Kidney epithelial cell (primary cell): ENCODE measurements around the gene SCGB1D1. TPM values are rescaled to one million over a fixed set of nuclear protein-coding genes. Genes with fewer than 3 reads are reported as not detected.

Experiments
- DNase-seq: peaks from one replicate; pipeline ENCODE4 v3.0.0-alpha.2; 2010; ENCODE audit warnings: low read depth
- H3K27me3 ChIP-seq: 2 replicates; pipeline ENCODE4 v1.6.0; 2011; ENCODE audit warnings: low read length; ENCODE audit not compliant: control insufficient read depth, insufficient read depth
- H3K36me3 ChIP-seq: 2 replicates; pipeline ENCODE4 v1.5.1; 2011; ENCODE audit warnings: low read length; ENCODE audit not compliant: control insufficient read depth, insufficient read depth
- H3K4me3 ChIP-seq: 2 replicates; pipeline ENCODE4 v1.5.1; 2011; ENCODE audit warnings: low read depth, mild to moderate bottlenecking, control low read depth, low read length
- total RNA-seq: library from RNA; depleted of rRNA; stranded (reverse); fragments of >200 nt; gene quantifications from 2 replicates; pipeline ENCODE4 v1.2.3, GENCODE V29; 2015
- TF ChIP-seq, protein P1 (sequence below): IDR thresholded peaks from 2 replicates; pipeline ENCODE4 v1.5.1; 2011; ENCODE audit warnings: mild to moderate bottlenecking, moderate library complexity, low read length, control low read depth, inconsistent platforms; ENCODE audit not compliant: insufficient read depth, poor library complexity, severe bottlenecking

The SCGB1D1 gene
- total RNA-seq, 1 donor from 2014 or later: not detected

- peak; percentile 47 for DNase-seq
- H3K4me3 ChIP-seq: no peak overlapping the region
- TF ChIP-seq, protein P1, sequence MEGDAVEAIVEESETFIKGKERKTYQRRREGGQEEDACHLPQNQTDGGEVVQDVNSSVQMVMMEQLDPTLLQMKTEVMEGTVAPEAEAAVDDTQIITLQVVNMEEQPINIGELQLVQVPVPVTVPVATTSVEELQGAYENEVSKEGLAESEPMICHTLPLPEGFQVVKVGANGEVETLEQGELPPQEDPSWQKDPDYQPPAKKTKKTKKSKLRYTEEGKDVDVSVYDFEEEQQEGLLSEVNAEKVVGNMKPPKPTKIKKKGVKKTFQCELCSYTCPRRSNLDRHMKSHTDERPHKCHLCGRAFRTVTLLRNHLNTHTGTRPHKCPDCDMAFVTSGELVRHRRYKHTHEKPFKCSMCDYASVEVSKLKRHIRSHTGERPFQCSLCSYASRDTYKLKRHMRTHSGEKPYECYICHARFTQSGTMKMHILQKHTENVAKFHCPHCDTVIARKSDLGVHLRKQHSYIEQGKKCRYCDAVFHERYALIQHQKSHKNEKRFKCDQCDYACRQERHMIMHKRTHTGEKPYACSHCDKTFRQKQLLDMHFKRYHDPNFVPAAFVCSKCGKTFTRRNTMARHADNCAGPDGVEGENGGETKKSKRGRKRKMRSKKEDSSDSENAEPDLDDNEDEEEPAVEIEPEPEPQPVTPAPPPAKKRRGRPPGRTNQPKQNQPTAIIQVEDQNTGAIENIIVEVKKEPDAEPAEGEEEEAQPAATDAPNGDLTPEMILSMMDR: peak; percentile 68
- H3K27me3 ChIP-seq: peaks cover 22% of the 10 kb centered on the region
- no peaks in the 10 kb centered on the region for H3K36me3 ChIP-seq
Measured at GRCh38 chr11:62171261-62171723, 18.7 kb upstream of the SCGB1D1 start.

GRCh38 chr11:62172294-62172693 is 17.7 kb upstream of the SCGB1D1 start:
- Histone ChIP-seq H3K36me3 (no peaks in the 10 kb centered on the region), H3K27me3 (peaks cover 17% of the 10 kb centered on the region), H3K4me3 (no peak overlapping the region)
- DNase-seq: no peak
- TF ChIP-seq, protein P1: no peak

DNA sequence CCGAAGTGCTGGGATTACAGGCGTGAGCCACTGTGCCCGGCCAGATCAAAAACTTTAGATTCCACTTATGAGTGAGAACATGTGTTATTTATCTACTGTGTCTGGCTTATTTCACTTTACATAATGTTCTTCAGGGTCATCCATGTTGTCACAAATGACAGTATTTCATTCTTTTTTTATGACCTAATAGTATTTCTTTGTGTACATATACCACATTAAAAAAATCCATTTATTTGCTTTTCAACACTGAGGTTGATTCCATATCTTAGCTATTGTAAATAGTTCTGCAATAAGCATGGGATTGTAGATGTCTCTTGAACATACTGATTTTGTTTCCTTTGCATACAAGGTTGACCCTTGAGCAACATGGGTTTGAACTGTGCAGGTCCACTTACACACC is 13.2 kb upstream of the SCGB1D1 start:
- TF ChIP-seq, protein P1: no peak
- peaks cover 7% of the 10 kb centered on the region for H3K27me3 ChIP-seq

DNA sequence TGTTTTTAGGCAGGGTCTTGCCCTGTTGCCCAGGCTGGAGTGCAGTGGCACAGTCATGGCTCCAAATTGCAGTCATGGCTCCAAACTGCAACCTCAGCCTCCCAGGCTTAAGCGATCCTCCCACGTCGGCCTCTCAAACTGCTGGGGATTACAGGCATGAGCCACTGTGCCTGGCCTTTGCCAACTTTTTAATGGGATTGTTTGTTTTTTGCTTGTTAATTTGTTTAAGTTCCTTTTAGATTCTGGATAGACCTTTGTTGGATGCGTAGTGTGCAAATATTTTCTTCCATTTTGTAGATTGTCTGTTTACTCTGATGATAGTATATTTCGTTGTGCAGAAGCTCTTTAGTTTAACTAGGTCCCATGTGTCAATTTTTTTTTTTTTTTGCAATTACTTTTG is 10.0 kb upstream of the SCGB1D1 start:
- Histone ChIP-seq H3K4me3 (no peak overlapping the region), H3K27me3 (no peaks in the 10 kb centered on the region), H3K36me3 (no peaks in the 10 kb centered on the region)
- TF ChIP-seq, protein P1: no peak
- DNase-seq: no peak

More for the DNA sequence above, 13.2 kb upstream of the SCGB1D1 start:
- H3K36me3 ChIP-seq: no peaks in the 10 kb centered on the region
- no peak for DNase-seq
- H3K4me3 ChIP-seq: no peak overlapping the region

DNA sequence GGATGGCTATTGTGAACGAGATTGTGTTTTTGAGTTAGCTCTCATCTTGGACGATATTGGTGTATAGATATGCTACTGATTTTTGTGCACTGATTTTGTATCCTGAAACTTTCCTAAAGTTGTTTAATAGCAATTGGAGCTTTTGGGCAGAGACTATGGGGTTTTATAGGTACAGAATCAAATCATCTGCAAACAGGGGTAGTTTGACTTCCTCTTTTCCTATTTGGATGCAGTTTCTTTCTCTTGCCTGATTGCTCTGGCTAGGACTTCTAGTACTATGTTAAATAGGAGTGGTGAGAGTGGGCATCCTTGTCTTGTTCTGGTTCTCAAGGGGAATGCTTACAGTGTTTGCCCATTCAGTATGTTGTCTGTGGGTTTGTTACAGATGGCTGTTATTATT is 8.9 kb upstream of the SCGB1D1 start:
- no peak for DNase-seq
- TF ChIP-seq, protein P1: no peak
- no peaks in the 10 kb centered on the region for H3K27me3 ChIP-seq
- H3K36me3 ChIP-seq: no peaks in the 10 kb centered on the region
- H3K4me3 ChIP-seq: no peak overlapping the region

DNA sequence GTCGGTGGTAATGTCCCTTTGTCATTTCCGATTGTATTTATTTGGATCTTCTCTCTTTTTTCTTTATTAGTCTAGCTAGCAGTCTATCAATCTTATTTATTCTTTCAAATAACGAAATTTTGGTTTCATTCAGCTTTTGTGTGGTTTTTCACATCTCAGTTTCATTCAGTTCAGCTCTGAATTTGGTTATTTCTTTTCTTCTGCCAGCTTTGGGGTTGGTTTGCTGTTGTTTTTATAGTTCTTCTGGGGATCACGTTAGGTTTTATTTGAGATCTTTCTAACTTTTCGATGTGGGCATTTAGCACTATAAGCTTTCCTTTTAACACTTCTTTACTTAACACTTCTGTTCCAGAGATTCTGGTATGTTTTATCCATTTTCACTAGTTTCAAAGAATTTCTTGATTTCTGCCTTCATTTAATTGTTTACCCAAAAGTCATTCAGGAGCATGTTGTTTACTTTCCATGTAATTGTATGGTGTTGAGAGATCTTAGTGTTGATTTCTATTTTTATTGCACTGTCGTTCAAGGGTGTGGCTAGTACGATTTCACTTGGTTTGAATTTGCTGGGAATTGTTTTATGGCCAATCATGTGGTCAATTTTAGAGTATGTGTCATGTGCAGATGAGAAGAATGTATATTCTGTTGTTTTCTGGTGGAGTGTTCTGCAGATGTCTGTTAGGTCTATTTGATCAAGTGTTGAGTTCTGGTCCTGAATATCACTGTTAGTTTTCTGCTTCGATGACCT is 7.7 kb upstream of the SCGB1D1 start:
- no peaks in the 10 kb centered on the region for H3K27me3 ChIP-seq
- no peak for DNase-seq

More for the DNA sequence above, 7.7 kb upstream of the SCGB1D1 start:
- Histone ChIP-seq H3K36me3 (no peaks in the 10 kb centered on the region), H3K4me3 (no peak overlapping the region)
- TF ChIP-seq, protein P1: no peak
